GM12878 (cell line): ENCODE results near the gene USP15. TPM values are rescaled to one million over a fixed set of nuclear protein-coding genes. Genes with fewer than 3 reads are reported as not detected.

Source experiments
- ATAC-seq: fragments of 200-7000 bp; cut with Tn5 transposase; 3 replicates; pipeline ENCODE4 v1.9.1; 2020; ENCODE audit warnings: mild to moderate bottlenecking, moderate library complexity
- BruUV-seq: library from RNA; stranded (reverse); fragments of 400-500 nt; replicated peaks from 2 replicates; lab custom pipeline; 2021; lab: Mats Ljungman, UMichigan
- CTCF ChIA-PET: fragments of 300-600 bp; sonication (Branson Sonifier 250); formaldehyde crosslinking; extraction: SDS; loops from one replicate; lab custom pipeline; 2021; ENCODE audit warnings: inconsistent platforms; lab: Yijun Ruan, JAX
- POLR2A ChIA-PET: fragments of 350-600 bp; formaldehyde crosslinking; extraction: SDS; loops from one replicate; lab custom pipeline; 2021; ENCODE audit warnings: inconsistent platforms; lab: Charles Lee
- RAD21 ChIA-PET: fragments of 300-600 bp; sonication (Branson Sonifier 250); formaldehyde crosslinking; loops from one replicate; lab custom pipeline; 2023; ENCODE audit warnings: antibody characterized with exemption; ENCODE audit not compliant: unreplicated experiment; lab: Charles Lee
- SMC1A ChIA-PET: fragments of 300-600 bp; sonication (Branson Sonifier 250); formaldehyde crosslinking; loops from one replicate; lab custom pipeline; 2023; ENCODE audit not compliant: unreplicated experiment, uncharacterized antibody; lab: Charles Lee
- DNase-seq: peaks from one replicate; pipeline ENCODE4 v3.0.0-alpha.2; 2011; ENCODE audit warnings: low read depth, low spot score
- FAIRE-seq: peaks from 3 replicates; lab custom pipeline; 2011; peaks lifted over from hg19 to GRCh38; lab: Jason Lieb, UNC
- H2AFZ ChIP-seq: 2 replicates; pipeline ENCODE4 v1.6.0; 2011; ENCODE audit warnings: low read depth, low read length, control low read depth; ENCODE audit not compliant: control insufficient read depth
- H3K27ac ChIP-seq: 2 replicates; pipeline ENCODE4 v1.5.1; 2011; ENCODE audit warnings: control low read depth; ENCODE audit not compliant: control insufficient read depth, insufficient read depth
- H3K27me3 ChIP-seq, 2 experiments: replicated peaks in 1 of 2; 2 replicates each; pipeline versions ENCODE4 v1.6.0 to v1.6.1; 2011; ENCODE audit warnings: low read length in 1 of 2; ENCODE audit not compliant: control insufficient read depth in 2 of 2, insufficient read depth in 2 of 2
- H3K36me3 ChIP-seq, 2 experiments: 2 replicates each; pipeline ENCODE4 v1.5.1; 2011; ENCODE audit warnings: low read length in 1 of 2; ENCODE audit not compliant: control insufficient read depth in 2 of 2, insufficient read depth in 2 of 2
- H3K4me1 ChIP-seq: 2 replicates; pipeline ENCODE4 v1.6.1; 2011; ENCODE audit warnings: mild to moderate bottlenecking, low read length, moderate library complexity, mixed read lengths; ENCODE audit not compliant: control insufficient read depth, insufficient read depth
- H3K4me2 ChIP-seq: 2 replicates; pipeline ENCODE4 v1.6.0; 2011; ENCODE audit warnings: control low read depth; ENCODE audit not compliant: control insufficient read depth, insufficient read depth
- H3K4me3 ChIP-seq: fragments of 200-600 bp; sonication (generic); 2 replicates; pipeline ENCODE4 v1.5.1; 2016
- H3K79me2 ChIP-seq: 2 replicates; pipeline ENCODE4 v1.6.0; 2011; ENCODE audit warnings: low read length; ENCODE audit not compliant: control insufficient read depth, insufficient read depth
- H3K9ac ChIP-seq: 2 replicates; pipeline ENCODE4 v1.8.0; 2011; ENCODE audit warnings: low read length, control low read depth, mixed read lengths; ENCODE audit not compliant: control insufficient read depth, insufficient read depth
- H3K9me3 ChIP-seq: replicated peaks from 3 replicates; pipeline ENCODE4 v1.5.1; 2011; ENCODE audit warnings: mild to moderate bottlenecking, low read length; ENCODE audit not compliant: control insufficient read depth, insufficient read depth
- H4K20me1 ChIP-seq: 2 replicates; pipeline ENCODE4 v1.6.0; 2011; ENCODE audit not compliant: control insufficient read depth, insufficient read depth
- ATF2 ChIP-seq: IDR thresholded peaks from 2 replicates; pipeline ENCODE4 v1.6.1; 2012; ENCODE audit warnings: low read length, inconsistent platforms
- CHD2 ChIP-seq: IDR thresholded peaks from 2 replicates; pipeline ENCODE4 v1.6.1; 2011; ENCODE audit warnings: low read depth, low read length, improper control_type of control experiment, borderline replicate concordance
- EZH2 ChIP-seq: IDR thresholded peaks from 2 replicates; pipeline ENCODE4 v1.6.1; 2012; ENCODE audit warnings: low read depth, mild to moderate bottlenecking, control low read depth, inconsistent platforms, low read length, borderline replicate concordance; ENCODE audit not compliant: control insufficient read depth
- RFX5 ChIP-seq: IDR thresholded peaks from 2 replicates; pipeline ENCODE4 v1.6.1; 2011; ENCODE audit warnings: low read depth, low read length, improper control_type of control experiment
- TAF1 ChIP-seq: IDR thresholded peaks from 2 replicates; pipeline ENCODE4 v1.6.1; 2011; ENCODE audit warnings: mild to moderate bottlenecking, low read depth, low read length, borderline replicate concordance
- ZNF687 ChIP-seq: fragments of 450-650 bp; IDR thresholded peaks from 2 replicates; pipeline ENCODE4 v1.6.1; 2017; ENCODE audit warnings: mild to moderate bottlenecking, moderate library complexity
- ZZZ3 ChIP-seq: IDR thresholded peaks from 2 replicates; pipeline ENCODE4 v1.6.1; 2011; ENCODE audit warnings: low read depth; ENCODE audit not compliant: control insufficient read depth, insufficient read length
- WGBS: methylation state at CpG from one replicate; pipeline ENCODE4 v1.1.6; 2016; ENCODE audit warnings: low lambda C conversion rate; ENCODE audit not compliant: insufficient replicate concordance, insufficient coverage; ENCODE audit errors: missing lambda C conversion rate; 5-methylcytosine and 5-hydroxymethylcytosine counted together
- in situ Hi-C: fragments of 300-500 bp; cut with MboI; formaldehyde crosslinking; loops from 9 replicates; pipeline ENCODE4 v1.14.3; 2018; ENCODE audit warnings: mixed read lengths
- intact Hi-C: fragments of 100-400 bp; cut with micrococcal nuclease; formaldehyde crosslinking; loops from one replicate; pipeline ENCODE4 v1.14.2; 2022; ENCODE audit not compliant: unreplicated experiment
- polyA plus RNA-seq, 11 experiments: library from polyadenylated mRNA; depleted of rRNA in 4 of 11; unstranded in 6 of 11; stranded (reverse) in 5 of 11; fragments of >200 nt; fragmentation: Nextera tagmentation in 4 of 11; fragmentation: Illumina TruSeq in 1 of 11; extraction: Ambion mirVana in 4 of 11; extraction: Trizol in 1 of 11; gene quantifications; 1 replicate in 1 of 11; 2 replicates in 10 of 11; pipeline versions ENCODE4 v1.2.1 to v1.2.3, GENCODE V29; 2011 to 2016; ENCODE audit warnings: inconsistent platforms in 2 of 11, missing spikeins in 2 of 11, low read depth in 1 of 11
- total RNA-seq, 4 experiments: library from RNA; depleted of rRNA in 3 of 4; stranded (reverse); fragments of >200 nt in 3 of 4; fragmentation: Illumina TruSeq in 1 of 4; extraction: Trizol in 1 of 4; gene quantifications; 2 replicates each; pipeline versions ENCODE4 v1.2.1 to v1.2.3, GENCODE V29; 2013 to 2021

USP15 gene
- total and polyA plus RNA-seq, 10 of the 15 experiments (the other 5 are each of a cell fraction or from before 2014, with no cell fraction given), result 57.6 to 101 (median 90.2) TPM

- intact Hi-C loops (no loop called here), in situ Hi-C loops (no loop called here)
- ChIA-PET POLR2A (no interaction called here), RAD21 (no interaction called here), SMC1A (no interaction called here), CTCF (no interaction called here)
- H3K4me1 ChIP-seq, result no peaks in the 10 kb centered on the region
- ATAC-seq (no peak), FAIRE-seq (no peak), DNase-seq (no peak)
- no peak overlapping the region for H3K27ac ChIP-seq
- H3K4me3 ChIP-seq, result no peak overlapping the region
- no TSS peak for BruUV-seq
- no peak overlapping the region for H2AFZ ChIP-seq
- no peak overlapping the region for H3K4me2 ChIP-seq
- H3K27me3 ChIP-seq, result no peaks in the 10 kb centered on the region
- H3K9ac ChIP-seq, result no peak overlapping the region
- no peaks in the 10 kb centered on the region for H4K20me1 ChIP-seq
- WGBS, result 100% methylated on average over 2 of the region's 2 CpGs
- peaks cover 60% of the 10 kb centered on the region for H3K79me2 ChIP-seq
- H3K9me3 ChIP-seq, result peaks cover 1% of the 10 kb centered on the region; the same call in 2 of the 3 replicates
- no peak for TF ChIP-seq ZZZ3
- TF ChIP-seq ZNF687, result no peak
- no peak for TF ChIP-seq TAF1
- no peak for TF ChIP-seq RFX5
- no peak for TF ChIP-seq EZH2
- no peak for TF ChIP-seq CHD2
- TF ChIP-seq ATF2, result no peak
- H3K36me3 ChIP-seq, result peaks cover 9 to 23% of the 10 kb centered on the region in 2 experiments
These were observed 35.8 kb downstream of the USP15 start for GRCh38 chr12:62296001-62296400.
